Erythroblast (primary cell): Measurements from ENCODE around the gene DPY19L3.

ENCODE experiments used
- GATA1 ChIP-seq: IDR thresholded peaks from 2 replicates; pipeline ENCODE4 v1.6.1; 2011; ENCODE audit warnings: low read depth, mild to moderate bottlenecking, control low read depth, low read length, moderate library complexity
- POLR2A ChIP-seq: IDR thresholded peaks from 2 replicates; pipeline ENCODE4 v1.6.1; 2011; ENCODE audit warnings: mild to moderate bottlenecking, low read length

- TF ChIP-seq POLR2A = no peak
- no peak for TF ChIP-seq GATA1
Observed at GRCh38 chr19:32401992-32402391, 3.6 kb upstream of the DPY19L3 start.
